Measurements from ENCODE around the gene ITGB2. TPM values are rescaled to one million over a fixed set of nuclear protein-coding genes. Genes with fewer than 3 reads are reported as not detected.

Gene ITGB2
- total and polyA plus RNA-seq, 8 donors: 7.7 to 404 (median 11.2) TPM

- ATAC-seq (peak; percentile 74), DNase-seq (peak in 2 of 4 donors; percentile 30 to 55)
- Histone ChIP-seq H3K27me3 (no peaks in the 10 kb centered on the region), H3K36me3 (peaks cover 0 to 54% of the 10 kb centered on the region in 2 donors), H3K9me3 (no peaks in the 10 kb centered on the region), H3K4me1 (peaks cover 15 to 40% of the 10 kb centered on the region in 2 donors), H3K27ac (peak overlapping the region in 1 of 2 donors; percentile 40), H3K4me3 (no peak overlapping the region)
- no peak for TF ChIP-seq CTCF (IDR thresholded peaks at IDR 0.05)
- intact Hi-C loops (cut with DNase I): no loop called here
These were observed 41.8 kb upstream of the ITGB2 start for GRCh38 chr21:44962403-44962966.

DNA sequence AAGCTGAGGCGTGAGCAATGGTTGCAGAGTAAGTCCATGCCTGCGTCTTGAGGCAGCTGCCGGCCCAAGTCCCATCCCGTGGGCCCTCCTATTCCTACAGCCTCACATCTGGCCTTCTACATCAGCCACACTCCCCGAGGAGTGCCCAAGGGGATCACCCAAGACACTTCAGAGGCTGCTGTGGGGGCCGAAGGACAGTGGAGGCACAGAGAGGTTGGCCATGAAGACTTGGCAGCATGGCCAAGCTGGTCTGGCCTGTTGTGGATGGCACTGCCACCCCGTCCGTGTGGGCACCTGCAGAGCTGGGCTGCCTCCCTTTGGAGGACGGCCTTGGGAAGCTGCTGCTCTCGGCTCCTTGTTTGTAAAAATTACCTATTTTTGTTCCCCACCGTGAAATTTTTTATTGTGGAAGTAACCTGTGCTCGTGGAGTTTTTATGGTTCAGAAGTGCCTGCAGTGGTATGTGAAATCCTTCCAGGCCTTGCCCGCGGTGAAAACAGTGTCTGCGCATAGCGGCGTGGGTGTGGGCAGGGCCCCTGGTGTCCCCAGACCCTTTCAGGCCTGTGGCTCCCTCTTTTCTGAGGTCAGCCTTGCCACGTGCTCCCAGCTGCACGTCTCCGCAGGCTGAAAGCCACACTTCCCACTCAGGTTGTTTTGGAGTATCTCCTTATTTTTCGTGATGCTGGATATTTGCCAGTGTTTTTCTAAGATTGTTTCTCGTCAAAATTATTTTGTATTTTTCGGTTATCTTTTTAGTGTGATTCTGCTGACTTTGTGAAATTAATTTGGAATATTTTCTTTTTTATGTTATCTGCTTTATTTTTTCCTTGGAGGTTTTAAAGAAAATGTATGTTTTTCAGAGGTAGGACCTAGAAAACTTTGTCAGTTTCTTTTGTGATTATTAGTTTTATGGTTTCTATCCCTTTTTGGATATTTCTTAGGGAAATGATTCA lies 39.7 kb upstream of the ITGB2 start:
- DNase-seq: peak in 1 of 4 donors; percentile 50
- H3K9me3 ChIP-seq: no peaks in the 10 kb centered on the region
- no peak for ATAC-seq
- TF ChIP-seq CTCF (IDR thresholded peaks at IDR 0.05): no peak
- intact Hi-C loops (cut with DNase I): no loop called here
- H3K4me3 ChIP-seq: no peak overlapping the region
- H3K27ac ChIP-seq: no peak overlapping the region
- no peaks in the 10 kb centered on the region for H3K27me3 ChIP-seq
- peaks cover 0 to 64% of the 10 kb centered on the region in 2 donors for H3K36me3 ChIP-seq
- H3K4me1 ChIP-seq: peaks cover 8 to 19% of the 10 kb centered on the region in 2 donors

- peaks cover 0 to 70% of the 10 kb centered on the region in 2 donors for H3K36me3 ChIP-seq
- intact Hi-C loops (cut with DNase I): loop anchor here in 1 of 2 donors (10.0 kb wide), 1 partner anchor 165 kb away; no protein-coding TSS in a partner anchor
- no peaks in the 10 kb centered on the region for H3K27me3 ChIP-seq
- H3K27ac ChIP-seq: no peak overlapping the region
- H3K9me3 ChIP-seq: no peaks in the 10 kb centered on the region
- DNase-seq (peak in 1 of 4 donors; percentile 57), ATAC-seq (no peak)
- TF ChIP-seq CTCF (IDR thresholded peaks at IDR 0.05): no peak
- peaks cover 8 to 11% of the 10 kb centered on the region in 2 donors for H3K4me1 ChIP-seq
- H3K4me3 ChIP-seq: no peak overlapping the region
These were observed 38.8 kb upstream of the ITGB2 start for GRCh38 chr21:44959376-44960091.

DNA sequence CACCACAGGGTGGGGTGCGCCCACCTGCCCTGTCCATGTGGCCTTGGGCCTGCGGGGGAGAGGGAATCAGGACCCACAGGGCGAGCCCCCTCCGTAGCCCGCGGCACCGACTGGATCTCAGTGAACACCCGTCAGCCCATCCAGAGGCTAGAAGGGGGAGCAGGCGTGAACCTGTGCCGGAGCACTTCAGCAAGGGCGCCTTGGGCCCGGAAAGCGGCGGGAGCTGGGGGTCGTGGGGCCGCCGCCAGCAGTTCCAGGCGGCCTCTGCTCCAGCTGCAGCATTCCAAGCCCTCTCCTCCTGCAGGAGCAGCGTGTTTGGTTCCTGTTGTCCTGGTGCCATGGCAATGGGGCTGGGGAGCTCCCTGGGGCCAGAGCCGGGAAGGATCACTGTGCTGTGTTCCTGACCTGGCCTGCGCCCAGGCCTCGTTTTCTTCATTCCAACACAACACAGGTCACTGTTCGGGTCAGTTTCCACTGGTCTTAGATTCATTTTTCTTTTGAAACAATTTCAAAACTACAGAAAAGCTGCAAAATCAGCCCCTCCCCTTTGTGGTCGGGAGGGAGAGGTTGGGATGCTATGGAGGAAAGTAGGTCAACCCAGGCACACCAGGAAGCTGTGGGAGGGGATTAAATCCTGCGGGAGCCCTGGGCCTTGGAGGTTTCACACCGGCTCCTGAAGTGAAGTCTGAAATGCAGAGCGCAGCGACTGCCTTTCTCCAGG lies 37.9 kb upstream of the ITGB2 start:
- peak; percentile 62 to 90 (median 75) for DNase-seq
- Histone ChIP-seq H3K27ac (peak overlapping the region in 1 of 2 donors; percentile 51), H3K36me3 (peaks cover 0 to 79% of the 10 kb centered on the region in 2 donors), H3K9me3 (no peaks in the 10 kb centered on the region), H3K27me3 (no peaks in the 10 kb centered on the region), H3K4me1 (peaks cover 5 to 8% of the 10 kb centered on the region in 2 donors), H3K4me3 (no peak overlapping the region)
- ATAC-seq: peak; percentile 70
- TF ChIP-seq CTCF (IDR thresholded peaks at IDR 0.05): no peak
- intact Hi-C loops (cut with DNase I): loop anchor here in 1 of 2 donors (10.0 kb wide), 1 partner anchor 166 kb away; no protein-coding TSS in a partner anchor

Data from left lung (tissue), 10 donors.